Kidney tubule cell (primary cell): ENCODE results near the gene C12orf56.
"Not testable (repeated sequence)": the region's sequence is repeated elsewhere in the genome, so short reads cannot be mapped to it uniquely, and the experiment has no call there.

ENCODE experiments used
- DNase-seq: peaks from one replicate; pipeline ENCODE4 v3.0.0-alpha.2; 2018; ENCODE audit warnings: low spot score

C12orf56 gene

GRCh38 chr12:64232196-64232595 is 158.4 kb downstream of the C12orf56 start:
- no peak for DNase-seq

GRCh38 chr12:64229796-64230195 is 160.8 kb downstream of the C12orf56 start:
- no peak for DNase-seq

GRCh38 chr12:64229240-64229639 is 161.3 kb downstream of the C12orf56 start:
- DNase-seq: no peak

GRCh38 chr12:64225626-64226025 is 164.9 kb downstream of the C12orf56 start:
- no peak for DNase-seq

- DNase-seq: peak; percentile 94
Observed at GRCh38 chr12:64222009-64222765, 168.4 kb downstream of the C12orf56 start, which contains the start of gene KICS2. TSS of gene KICS2 (minus strand) at chr12:64222296. CDS start at chr12:64222237, 59 bp downstream.

- DNase-seq: peak; percentile 88
Observed at GRCh38 chr12:64221651-64222008, 168.9 kb downstream of the C12orf56 start.

- DNase-seq: no peak
Observed at GRCh38 chr12:64220046-64220445, 170.5 kb downstream of the C12orf56 start.

- no peak for DNase-seq
Observed at GRCh38 chr12:64219145-64219544, 171.4 kb downstream of the C12orf56 start.

- no peak for DNase-seq
Observed at GRCh38 chr12:64218597-64218996, 172.0 kb downstream of the C12orf56 start.

- not testable (repeated sequence) for DNase-seq
Observed at GRCh38 chr12:64217643-64218042, 172.9 kb downstream of the C12orf56 start.

GRCh38 chr12:64216239-64216638 is 174.3 kb downstream of the C12orf56 start:
- no peak for DNase-seq
